Esophagus muscularis mucosa (tissue), 4 donors: ENCODE measurements around the gene C1orf74. TPM values are rescaled to one million over a fixed set of nuclear protein-coding genes. Genes with fewer than 3 reads are reported as not detected.

Experiments
- DNase-seq: peaks from one replicate; pipeline ENCODE4 v3.0.0-alpha.2; 2017; ENCODE audit errors: extremely low spot score
- H3K27ac ChIP-seq, 4 donors: fragments of 200-600 bp; sonication (generic); replicated peaks in 1 of 4; 1 replicate in 3 of 4; 2 replicates in 1 of 4; pipeline ENCODE4 v1.5.1; 2016 to 2019; ENCODE audit warnings: mild to moderate bottlenecking in 1 of 4
- H3K27me3 ChIP-seq, 4 donors: fragments of 200-600 bp; sonication (generic); one replicate each; pipeline versions ENCODE4 v1.5.1 to v1.6.0; 2016 to 2019
- H3K36me3 ChIP-seq, 4 donors: fragments of 200-600 bp; sonication (generic); one replicate each; pipeline ENCODE4 v1.5.1; 2016 to 2019
- H3K4me1 ChIP-seq, 4 donors: fragments of 200-600 bp; sonication (generic); one replicate each; pipeline ENCODE4 v1.5.1; 2016 to 2019
- H3K4me3 ChIP-seq, 4 donors: fragments of 200-600 bp; sonication (generic); 1 replicate in 2 of 4; 2 replicates in 2 of 4; pipeline ENCODE4 v1.5.1; 2016 to 2019; ENCODE audit warnings: mild to moderate bottlenecking in 4 of 4, moderate library complexity in 1 of 4
- H3K9me3 ChIP-seq, 4 donors: fragments of 200-600 bp; sonication (generic); 1 replicate in 3 of 4; 2 replicates in 1 of 4; pipeline ENCODE4 v1.5.1; 2016 to 2019
- EP300 ChIP-seq: sonication (generic); formaldehyde crosslinking; IDR thresholded peaks from one replicate; pipeline ENCODE4 v1.6.1; 2017; ENCODE audit warnings: antibody characterized with exemption
- POLR2A ChIP-seq: fragments of 450-650 bp; IDR thresholded peaks from one replicate; pipeline ENCODE4 v1.6.1; 2017; ENCODE audit warnings: antibody characterized with exemption, moderate library complexity, mild to moderate bottlenecking, low read depth
- POLR2AphosphoS5 ChIP-seq, 2 donors: sonication (generic); formaldehyde crosslinking; IDR thresholded peaks; one replicate each; pipeline ENCODE4 v1.6.1; 2017; ENCODE audit warnings: antibody characterized with exemption in 2 of 2
- WGBS: methylation state at CpG from one replicate; pipeline ENCODE4 v1.1.5; 2018; 5-methylcytosine and 5-hydroxymethylcytosine counted together
- intact Hi-C: fragments of 100-400 bp; cut with DNase I; formaldehyde crosslinking; loops from one replicate; pipeline ENCODE4 v1.15.1; 2023
- total RNA-seq, 4 donors: library from RNA; depleted of rRNA; stranded (reverse); fragments of >200 nt; gene quantifications; one replicate each; pipeline versions ENCODE4 v1.1.0 to v1.2.1, GENCODE V29; 2016
- TF ChIP-seq, protein P1 (sequence below), 3 experiments: fragments of 200-600 bp in 2 of 3; fragments of 450-650 bp in 1 of 3; sonication (generic) in 2 of 3; IDR thresholded peaks; one replicate each; pipeline ENCODE4 v1.5.1; 2017 to 2019; ENCODE audit warnings: antibody characterized with exemption in 3 of 3, mild to moderate bottlenecking in 2 of 3, moderate library complexity in 1 of 3

The C1orf74 gene
- total RNA-seq, 4 donors from 2014 or later, result 0.42 to 1.6 (median 0.86) TPM

GRCh38 chr1:209785592-209785991 lies 1.2 kb upstream of the C1orf74 start:
- TF ChIP-seq, protein P1, sequence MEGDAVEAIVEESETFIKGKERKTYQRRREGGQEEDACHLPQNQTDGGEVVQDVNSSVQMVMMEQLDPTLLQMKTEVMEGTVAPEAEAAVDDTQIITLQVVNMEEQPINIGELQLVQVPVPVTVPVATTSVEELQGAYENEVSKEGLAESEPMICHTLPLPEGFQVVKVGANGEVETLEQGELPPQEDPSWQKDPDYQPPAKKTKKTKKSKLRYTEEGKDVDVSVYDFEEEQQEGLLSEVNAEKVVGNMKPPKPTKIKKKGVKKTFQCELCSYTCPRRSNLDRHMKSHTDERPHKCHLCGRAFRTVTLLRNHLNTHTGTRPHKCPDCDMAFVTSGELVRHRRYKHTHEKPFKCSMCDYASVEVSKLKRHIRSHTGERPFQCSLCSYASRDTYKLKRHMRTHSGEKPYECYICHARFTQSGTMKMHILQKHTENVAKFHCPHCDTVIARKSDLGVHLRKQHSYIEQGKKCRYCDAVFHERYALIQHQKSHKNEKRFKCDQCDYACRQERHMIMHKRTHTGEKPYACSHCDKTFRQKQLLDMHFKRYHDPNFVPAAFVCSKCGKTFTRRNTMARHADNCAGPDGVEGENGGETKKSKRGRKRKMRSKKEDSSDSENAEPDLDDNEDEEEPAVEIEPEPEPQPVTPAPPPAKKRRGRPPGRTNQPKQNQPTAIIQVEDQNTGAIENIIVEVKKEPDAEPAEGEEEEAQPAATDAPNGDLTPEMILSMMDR (IDR thresholded peaks at IDR 0.05), result no peak
- TF ChIP-seq POLR2A, result no peak
- TF ChIP-seq EP300, result no peak
- no peak for TF ChIP-seq POLR2AphosphoS5 (IDR thresholded peaks at IDR 0.05)
- DNase-seq, result no peak
- H3K27ac ChIP-seq, result peak overlapping the region in 2 of 4 donors; percentile 74 to 88
- H3K36me3 ChIP-seq, result peaks cover 0 to 19% (median 0%) of the 10 kb centered on the region in 4 donors
- peaks cover 32 to 46% (median 39%) of the 10 kb centered on the region in 4 donors for H3K4me1 ChIP-seq
- no peak overlapping the region for H3K4me3 ChIP-seq
- no peaks in the 10 kb centered on the region for H3K27me3 ChIP-seq
- WGBS, result 94% methylated on average over 4 of the region's 4 CpGs
- intact Hi-C loops, result no loop called here
- H3K9me3 ChIP-seq, result no peaks in the 10 kb centered on the region

DNA sequence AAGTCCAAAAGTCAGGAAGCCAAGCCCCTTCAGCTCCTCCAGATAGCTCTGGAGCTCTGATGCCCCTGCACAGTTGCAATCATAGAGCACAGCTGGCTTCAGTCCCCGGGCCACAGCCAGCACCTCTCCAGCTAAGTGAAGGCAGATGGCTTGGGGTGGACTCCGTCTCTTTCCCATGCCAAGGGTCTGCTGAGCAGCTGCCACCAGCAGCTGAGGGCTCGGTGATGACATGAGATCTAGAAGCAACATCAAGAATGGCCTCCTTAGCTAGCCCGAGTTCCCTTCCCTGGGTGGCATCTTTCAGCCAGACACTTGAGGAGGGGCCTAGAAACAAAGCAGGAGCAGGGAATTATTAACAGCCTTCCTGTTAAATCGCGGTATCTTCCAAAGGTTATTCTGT lies 973 bp downstream of the C1orf74 start:
- Histone ChIP-seq H3K4me1 (peaks cover 30 to 43% (median 35%) of the 10 kb centered on the region in 4 donors), H3K4me3 (peak overlapping the region; percentile 68 to 83 (median 68)), H3K27me3 (no peaks in the 10 kb centered on the region), H3K36me3 (peaks cover 0 to 2% (median 0%) of the 10 kb centered on the region in 4 donors), H3K9me3 (no peaks in the 10 kb centered on the region), H3K27ac (no peak overlapping the region)
- 86% methylated on average over 6 of the region's 6 CpGs for WGBS
- intact Hi-C loops, result no loop called here
- TF ChIP-seq POLR2A (no peak), POLR2AphosphoS5 (IDR thresholded peaks at IDR 0.05) (no peak)
- TF ChIP-seq, protein P1 (IDR thresholded peaks at IDR 0.05), result no peak
- no peak for DNase-seq

GRCh38 chr1:209780268-209780667 lies 4.1 kb downstream of the C1orf74 start:
- H3K4me3 ChIP-seq, result no peak overlapping the region
- intact Hi-C loops, result no loop called here
- no peaks in the 10 kb centered on the region for H3K27me3 ChIP-seq
- H3K36me3 ChIP-seq, result no peaks in the 10 kb centered on the region
- DNase-seq, result no peak
- TF ChIP-seq EP300 (no peak), POLR2A (no peak), POLR2AphosphoS5 (IDR thresholded peaks at IDR 0.05) (no peak)
- TF ChIP-seq, protein P1 (IDR thresholded peaks at IDR 0.05), result no peak
- peaks cover 13 to 22% (median 17%) of the 10 kb centered on the region in 4 donors for H3K4me1 ChIP-seq
- H3K9me3 ChIP-seq, result no peaks in the 10 kb centered on the region
- H3K27ac ChIP-seq, result no peak overlapping the region
- WGBS, result 93% methylated on average over 4 of the region's 4 CpGs

GRCh38 chr1:209778102-209778501 lies 6.3 kb downstream of the C1orf74 start:
- DNase-seq, result no peak
- H3K4me3 ChIP-seq, result no peak overlapping the region
- H3K4me1 ChIP-seq, result peaks cover 0 to 5% (median 2%) of the 10 kb centered on the region in 4 donors
- no peaks in the 10 kb centered on the region for H3K9me3 ChIP-seq
- TF ChIP-seq EP300, result no peak
- no peak for TF ChIP-seq POLR2AphosphoS5 (IDR thresholded peaks at IDR 0.05)
- TF ChIP-seq POLR2A, result no peak
- TF ChIP-seq, protein P1 (IDR thresholded peaks at IDR 0.05), result no peak
- no peak overlapping the region for H3K27ac ChIP-seq
- no peaks in the 10 kb centered on the region for H3K36me3 ChIP-seq
- 82% methylated on average over 1 of the region's 1 CpG for WGBS
- no peaks in the 10 kb centered on the region for H3K27me3 ChIP-seq
- intact Hi-C loops, result no loop called here

DNA sequence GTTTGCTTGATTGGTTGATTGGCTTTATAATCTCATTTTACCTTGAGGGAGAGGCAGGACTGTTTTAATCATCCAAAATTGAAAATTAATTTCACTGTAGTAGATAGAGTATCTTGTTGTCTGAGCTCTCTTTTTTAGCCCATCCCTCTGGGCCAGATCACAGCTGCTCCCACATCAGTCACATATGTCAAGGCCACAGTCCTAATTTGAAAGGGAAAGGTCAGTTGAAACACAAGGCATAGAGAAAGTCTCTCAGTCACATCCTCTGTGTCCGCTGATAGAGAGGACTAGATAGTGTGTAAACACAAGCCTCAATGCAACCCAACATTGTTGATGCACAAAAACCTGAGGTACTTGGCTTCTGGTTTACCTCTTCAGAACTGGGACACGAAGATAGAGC lies 6.8 kb downstream of the C1orf74 start:
- WGBS, result 98% methylated on average over 2 of the region's 2 CpGs
- intact Hi-C loops, result no loop called here
- Histone ChIP-seq H3K27me3 (no peaks in the 10 kb centered on the region), H3K4me3 (no peak overlapping the region), H3K36me3 (no peaks in the 10 kb centered on the region), H3K27ac (no peak overlapping the region), H3K9me3 (no peaks in the 10 kb centered on the region), H3K4me1 (peaks cover 0 to under 1% (median under 1%) of the 10 kb centered on the region in 4 donors)
- TF ChIP-seq POLR2A (no peak), EP300 (no peak), POLR2AphosphoS5 (IDR thresholded peaks at IDR 0.05) (no peak)
- TF ChIP-seq, protein P1 (IDR thresholded peaks at IDR 0.05), result no peak
- no peak for DNase-seq
